MCF 10A (cell line): ENCODE measurements around the gene OR10J4. TPM values are rescaled to one million over a fixed set of nuclear protein-coding genes. Genes with fewer than 3 reads are reported as not detected.

Experiments used
- BruUV-seq: library from RNA; stranded (reverse); fragments of 400-500 nt; replicated peaks from 2 replicates; lab custom pipeline; 2021; lab: Mats Ljungman, UMichigan
- CTCF ChIA-PET: fragments of 300-600 bp; sonication (Branson Sonifier 250); formaldehyde crosslinking; extraction: SDS; loops from one replicate; lab custom pipeline; 2021; ENCODE audit warnings: antibody characterized with exemption, inconsistent platforms; lab: Yijun Ruan, JAX
- POLR2A ChIA-PET: fragments of 300-600, 350-650 bp; sonication (Branson Sonifier 250); formaldehyde crosslinking; extraction: SDS; loops from one replicate; lab custom pipeline; 2020; ENCODE audit warnings: antibody characterized with exemption, inconsistent platforms; lab: Yijun Ruan, JAX
- DNase-seq: peaks from one replicate; pipeline ENCODE4 v3.0.0-alpha.2; 2018; ENCODE audit not compliant: unreplicated experiment
- H3K27ac Mint-ChIP-seq: one replicate; pipeline ENCODE4 v1.8.0; 2022; ENCODE audit warnings: mild to moderate bottlenecking, low read depth, mixed read lengths; ENCODE audit not compliant: unreplicated experiment
- H3K27me3 Mint-ChIP-seq: one replicate; pipeline ENCODE4 v1.8.0; 2022; ENCODE audit warnings: mixed read lengths; ENCODE audit not compliant: insufficient read depth, unreplicated experiment
- H3K36me3 Mint-ChIP-seq: one replicate; pipeline ENCODE4 v1.8.0; 2022; ENCODE audit warnings: mild to moderate bottlenecking, moderate library complexity, mixed read lengths; ENCODE audit not compliant: insufficient read depth, unreplicated experiment
- H3K4me1 Mint-ChIP-seq: one replicate; pipeline ENCODE4 v1.8.0; 2022; ENCODE audit warnings: mixed read lengths; ENCODE audit not compliant: insufficient read depth, unreplicated experiment
- H3K4me3 Mint-ChIP-seq: one replicate; pipeline ENCODE4 v1.8.0; 2022; ENCODE audit warnings: mild to moderate bottlenecking, moderate library complexity, mixed read lengths; ENCODE audit not compliant: unreplicated experiment
- H3K9me3 Mint-ChIP-seq: one replicate; pipeline ENCODE4 v1.8.0; 2022; ENCODE audit warnings: mixed read lengths; ENCODE audit not compliant: unreplicated experiment
- CTCF ChIP-seq: fragments of 200-600 bp; IDR thresholded peaks from one replicate; pipeline ENCODE4 v1.8.0; 2022; ENCODE audit warnings: antibody characterized with exemption, mild to moderate bottlenecking; ENCODE audit not compliant: unreplicated experiment
- intact Hi-C: fragments of 100-400 bp; cut with micrococcal nuclease; formaldehyde crosslinking; loops from 2 replicates; pipeline ENCODE4 v1.14.1; 2022
- total RNA-seq: library from RNA; stranded (reverse); gene quantifications from 2 replicates; pipeline ENCODE4 v1.2.3, GENCODE V29; 2022

OR10J4 gene
- total RNA-seq, 1 experiment from 2014 or later, result not detected

GRCh38 chr1:159428536-159428935 is 3.5 kb upstream of the OR10J4 start:
- BruUV-seq, result no TSS peak

GRCh38 chr1:159429074-159429861 is 2.7 kb upstream of the OR10J4 start:
- CTCF ChIA-PET, result no interaction called here
- H3K36me3 Mint-ChIP-seq, result no peaks in the 10 kb centered on the region

More at GRCh38 chr1:159428536-159428935, 3.5 kb upstream of the OR10J4 start:
- no peaks in the 10 kb centered on the region for H3K27me3 Mint-ChIP-seq
- intact Hi-C loops, result no loop called here
- H3K4me1 Mint-ChIP-seq, result peaks cover 21% of the 10 kb centered on the region
- CTCF ChIA-PET, result interaction anchor here (0.6 to 1.1 kb wide), 3 partner anchors 17 to 651 kb away, joined by 3 to 4 read pairs (median 3); no protein-coding TSS in a partner anchor
- peak overlapping the region; percentile 40 for H3K27ac Mint-ChIP-seq
- no peak overlapping the region for H3K4me3 Mint-ChIP-seq
- H3K9me3 Mint-ChIP-seq, result peaks cover 7% of the 10 kb centered on the region
- TF ChIP-seq CTCF, result no peak
- POLR2A ChIA-PET, result interaction anchor here (0.7 to 1.0 kb wide), 2 partner anchors 40 to 41 kb away, joined by 3 to 4 read pairs; no protein-coding TSS in a partner anchor
- DNase-seq, result no peak
- H3K36me3 Mint-ChIP-seq, result no peaks in the 10 kb centered on the region

GRCh38 chr1:159430985-159431384 is 1.0 kb upstream of the OR10J4 start:
- no TSS peak for BruUV-seq
- intact Hi-C loops, result no loop called here
- CTCF ChIA-PET, result interaction anchor here (1.0 kb wide), 1 partner anchor 10 kb away, joined by 3 read pairs; no protein-coding TSS in a partner anchor
- Mint-ChIP-seq H3K36me3 (no peaks in the 10 kb centered on the region), H3K27ac (no peak overlapping the region), H3K9me3 (no peaks in the 10 kb centered on the region), H3K4me1 (peaks cover 15% of the 10 kb centered on the region), H3K27me3 (no peaks in the 10 kb centered on the region), H3K4me3 (no peak overlapping the region)
- DNase-seq, result no peak
- POLR2A ChIA-PET, result no interaction called here
- TF ChIP-seq CTCF, result no peak

More at GRCh38 chr1:159429074-159429861, 2.7 kb upstream of the OR10J4 start:
- H3K27me3 Mint-ChIP-seq, result no peaks in the 10 kb centered on the region
- H3K27ac Mint-ChIP-seq, result peak overlapping the region; percentile 40
- H3K9me3 Mint-ChIP-seq, result peaks cover 7% of the 10 kb centered on the region
- intact Hi-C loops, result no loop called here
- BruUV-seq, result no TSS peak
- H3K4me3 Mint-ChIP-seq, result no peak overlapping the region
- peak; percentile 89 for DNase-seq
- POLR2A ChIA-PET, result interaction anchor here (1.0 kb wide), 1 partner anchor 40 kb away, joined by 3 read pairs; no protein-coding TSS in a partner anchor
- TF ChIP-seq CTCF, result no peak
- H3K4me1 Mint-ChIP-seq, result peaks cover 21% of the 10 kb centered on the region

- no peak for TF ChIP-seq CTCF
- intact Hi-C loops, result no loop called here
- Mint-ChIP-seq H3K27ac (no peak overlapping the region), H3K4me3 (no peak overlapping the region), H3K9me3 (no peaks in the 10 kb centered on the region), H3K27me3 (no peaks in the 10 kb centered on the region), H3K4me1 (peaks cover 4% of the 10 kb centered on the region), H3K36me3 (no peaks in the 10 kb centered on the region)
- ChIA-PET POLR2A (no interaction called here), CTCF (interaction anchor here (1.7 to 2.1 kb wide), 2 partner anchors 9 to 11 kb away, joined by 4 to 9 read pairs; no protein-coding TSS in a partner anchor)
- BruUV-seq, result no TSS peak
- no peak for DNase-seq
Measured at GRCh38 chr1:159436469-159436868, 4.5 kb downstream of the OR10J4 start.
